ENCODE results near the gene ACTR2. TPM values are rescaled to one million over a fixed set of nuclear protein-coding genes. Genes with fewer than 3 reads are reported as not detected.
"Not testable (repeated sequence)": the region's sequence is repeated elsewhere in the genome, so short reads cannot be mapped to it uniquely, and the experiment has no call there.

The ACTR2 gene
- total RNA-seq, 1 donor from 2014 or later: 449 TPM

GRCh38 chr2:65313126-65313953 is 85.7 kb downstream of the ACTR2 start:
- no peak overlapping the region for H3K27ac Mint-ChIP-seq (ENCODE audit: unreplicated experiment)

GRCh38 chr2:65313954-65314256 is 86.3 kb downstream of the ACTR2 start:
- Mint-ChIP-seq H3K27ac (ENCODE audit: unreplicated experiment) (no peak overlapping the region), H3K27me3 (ENCODE audit: low read depth) (no peaks in the 10 kb centered on the region), H3K4me1 (ENCODE audit: low read depth) (peaks cover 23% of the 10 kb centered on the region), H3K4me3 (ENCODE audit: unreplicated experiment) (no peak overlapping the region), H3K36me3 (ENCODE audit: low read depth) (peaks cover 19% of the 10 kb centered on the region), H3K9me3 (ENCODE audit: low read depth) (no peaks in the 10 kb centered on the region)
- no peak for TF ChIP-seq CTCF (IDR thresholded peaks at IDR 0.05)
- DNase-seq (ENCODE audit: low spot score): no peak

More at GRCh38 chr2:65313126-65313953, 85.7 kb downstream of the ACTR2 start:
- Mint-ChIP-seq H3K4me1 (ENCODE audit: low read depth) (peaks cover 23% of the 10 kb centered on the region), H3K4me3 (ENCODE audit: unreplicated experiment) (no peak overlapping the region), H3K9me3 (ENCODE audit: low read depth) (no peaks in the 10 kb centered on the region), H3K27me3 (ENCODE audit: low read depth) (no peaks in the 10 kb centered on the region), H3K36me3 (ENCODE audit: low read depth) (peaks cover 19% of the 10 kb centered on the region)
- no peak for TF ChIP-seq CTCF (IDR thresholded peaks at IDR 0.05)
- peak; percentile 94 for DNase-seq (ENCODE audit: low spot score)

- H3K4me1 Mint-ChIP-seq (ENCODE audit: low read depth): peaks cover 27% of the 10 kb centered on the region
- TF ChIP-seq CTCF (IDR thresholded peaks at IDR 0.05): no peak
- no peak overlapping the region for H3K27ac Mint-ChIP-seq (ENCODE audit: unreplicated experiment)
- H3K27me3 Mint-ChIP-seq (ENCODE audit: low read depth): no peaks in the 10 kb centered on the region
- H3K9me3 Mint-ChIP-seq (ENCODE audit: low read depth): no peaks in the 10 kb centered on the region
- no peak for DNase-seq (ENCODE audit: low spot score)
- H3K36me3 Mint-ChIP-seq (ENCODE audit: low read depth): peaks cover 19% of the 10 kb centered on the region
- no peak overlapping the region for H3K4me3 Mint-ChIP-seq (ENCODE audit: unreplicated experiment)
These were observed 87.3 kb downstream of the ACTR2 start for GRCh38 chr2:65314801-65315441.

GRCh38 chr2:65316072-65316471 is 88.4 kb downstream of the ACTR2 start:
- H3K4me1 Mint-ChIP-seq (ENCODE audit: low read depth): peaks cover 28% of the 10 kb centered on the region
- no peaks in the 10 kb centered on the region for H3K9me3 Mint-ChIP-seq (ENCODE audit: low read depth)
- H3K27ac Mint-ChIP-seq (ENCODE audit: unreplicated experiment): peak overlapping the region; percentile 66
- peaks cover 19% of the 10 kb centered on the region for H3K36me3 Mint-ChIP-seq (ENCODE audit: low read depth)
- H3K27me3 Mint-ChIP-seq (ENCODE audit: low read depth): no peaks in the 10 kb centered on the region
- TF ChIP-seq CTCF (IDR thresholded peaks at IDR 0.05): no peak
- DNase-seq (ENCODE audit: low spot score): no peak
- no peak overlapping the region for H3K4me3 Mint-ChIP-seq (ENCODE audit: unreplicated experiment)

GRCh38 chr2:65317351-65317750 is 89.7 kb downstream of the ACTR2 start:
- H3K27me3 Mint-ChIP-seq (ENCODE audit: low read depth); H3K27ac Mint-ChIP-seq (ENCODE audit: unreplicated experiment); H3K9me3 Mint-ChIP-seq (ENCODE audit: low read depth); H3K4me3 Mint-ChIP-seq (ENCODE audit: unreplicated experiment); DNase-seq (ENCODE audit: low spot score): not testable (repeated sequence)
- H3K4me1 Mint-ChIP-seq (ENCODE audit: low read depth): peaks cover 28% of the 10 kb centered on the region
- H3K36me3 Mint-ChIP-seq (ENCODE audit: low read depth): peaks cover 17% of the 10 kb centered on the region
